ENCODE results near the gene TLN1. TPM values are rescaled to one million over a fixed set of nuclear protein-coding genes. Genes with fewer than 3 reads are reported as not detected.

TLN1 gene
- total and polyA plus RNA-seq, 2 of the 8 experiments (the other 6 are each of a cell fraction or from before 2014, with no cell fraction given): 28.1 to 90.1 TPM

GRCh38 chr9:35713578-35713977 lies 18.4 kb downstream of the TLN1 start (continued):
- no peak for TF ChIP-seq MAFK (IDR thresholded peaks at IDR 0.05; ENCODE audit: low read depth, low read length)
- TF ChIP-seq HDAC2 (IDR thresholded peaks at IDR 0.05; ENCODE audit: borderline replicate concordance in 1 of 2, low read depth in 2 of 2, low read length in 2 of 2): no peak
- TF ChIP-seq KDM1A (IDR thresholded peaks at IDR 0.05; ENCODE audit: borderline replicate concordance, low read length): no peak
- no peak for TF ChIP-seq TAF1 (IDR thresholded peaks at IDR 0.05; ENCODE audit: low read depth, low read length)
- no peak for TF ChIP-seq SP4 (IDR thresholded peaks at IDR 0.05; ENCODE audit: low read length)
- TF ChIP-seq POLR2A (IDR thresholded peaks at IDR 0.05; ENCODE audit: control extremely low read depth in 1 of 2, low read depth in 2 of 2, low read length in 2 of 2): no peak
